Stimulated activated CD4-positive, alpha-beta T cell treated with anti-CD3 and anti-CD28 coated beads, TNF-alpha, amount 100 ng/mL, for 24 hours (primary cell): Measurements from ENCODE around the gene CEP97.

Experiments
- DNase-seq, 3 experiments: peaks; one replicate each; pipeline ENCODE4 v3.0.0-alpha.2; 2020; ENCODE audit warnings: low read depth in 3 of 3

CEP97 gene

GRCh38 chr3:101816215-101817149 lies 92.1 kb downstream of the CEP97 start:
- DNase-seq: no peak

DNA sequence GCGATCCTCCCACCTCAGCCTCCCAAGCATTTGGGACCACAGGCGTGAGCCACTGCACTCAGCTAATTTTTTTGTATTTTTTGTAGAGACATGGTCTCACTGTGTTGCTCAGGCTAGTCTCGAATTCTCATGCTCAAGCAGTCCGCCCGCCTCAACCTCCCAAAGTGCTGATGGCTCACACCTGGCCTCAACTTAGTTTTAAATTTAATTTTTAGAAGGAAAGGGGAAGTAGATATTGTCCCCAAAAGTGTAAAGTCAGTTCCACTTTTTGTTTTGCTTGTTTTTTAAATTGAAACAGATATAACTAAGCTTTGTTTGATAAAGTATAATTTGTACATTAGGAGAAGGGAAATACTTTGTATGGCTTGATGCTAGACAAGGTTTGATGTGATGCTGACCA lies 93.6 kb downstream of the CEP97 start:
- no peak for DNase-seq

GRCh38 chr3:101819649-101820206 lies 95.3 kb downstream of the CEP97 start:
- no peak for DNase-seq
